Activated CD8-positive, alpha-beta memory T cell treated with anti-CD3 and anti-CD28 coated beads, Interleukin-2, amount 50 U/mL, for 1 hour (primary cell): ENCODE results near the gene NT5M.

Experiments
- DNase-seq: peaks from one replicate; pipeline ENCODE4 v3.0.0-alpha.2; 2020; ENCODE audit errors: extremely low read depth

Gene NT5M

DNA sequence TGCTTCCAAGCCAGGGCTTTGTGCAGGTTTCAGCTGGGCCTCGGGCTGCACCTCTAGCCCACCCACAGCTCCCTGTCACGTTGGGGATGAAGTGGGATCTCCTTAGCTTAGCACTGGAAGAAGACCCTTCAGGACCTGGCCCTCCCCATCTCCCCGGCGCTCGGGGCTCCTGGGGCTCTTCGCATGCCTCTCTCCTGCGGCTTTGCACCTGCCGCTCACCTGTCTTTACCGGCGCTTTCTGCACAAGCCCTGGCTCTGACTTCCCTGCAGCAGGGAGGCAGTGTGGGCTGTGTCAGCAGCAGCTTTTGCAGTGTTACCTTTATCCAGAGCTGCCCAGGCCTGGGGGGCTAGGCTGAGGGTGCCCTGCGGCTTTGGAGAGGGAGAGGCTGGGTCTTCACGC lies 52.3 kb downstream of the NT5M start:
- DNase-seq, result no peak

DNA sequence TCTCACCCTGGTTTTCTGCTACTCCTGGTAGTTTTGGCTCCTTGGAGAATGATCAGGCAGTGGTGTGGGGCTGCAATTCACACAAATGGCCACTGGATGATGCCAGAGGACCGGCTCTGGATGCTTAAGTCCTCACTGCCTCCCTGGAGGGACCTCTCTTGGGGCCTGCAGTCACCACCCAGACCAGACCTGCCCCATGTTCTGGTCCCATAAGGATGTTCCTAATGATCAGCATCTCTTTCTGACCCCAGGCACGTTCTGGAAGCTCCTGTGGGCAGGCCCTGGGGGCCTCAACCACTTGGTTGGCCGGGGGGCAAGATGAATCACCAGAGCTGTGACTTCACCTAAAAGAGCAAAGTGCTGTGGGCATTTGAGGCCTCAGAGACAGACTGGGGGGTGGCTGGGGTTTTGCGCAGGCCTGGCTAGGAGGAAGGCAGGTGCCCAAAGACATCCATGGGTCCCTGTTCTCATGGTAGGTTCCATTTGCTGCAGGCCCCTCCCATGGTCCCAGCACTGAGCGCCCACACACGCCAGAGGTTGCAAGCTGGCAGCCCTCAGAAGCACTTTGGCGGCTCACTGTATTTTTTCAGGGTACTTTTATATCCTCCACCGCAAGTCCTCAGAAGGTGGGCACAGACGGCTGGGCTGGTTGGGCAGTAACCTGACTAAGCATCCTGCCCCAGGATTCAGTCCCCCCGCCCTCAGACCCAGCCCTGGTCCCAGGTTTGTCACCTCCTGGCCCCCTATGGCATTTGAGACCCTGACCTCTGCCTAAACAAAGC lies 53.2 kb downstream of the NT5M start:
- DNase-seq, result no peak

DNA sequence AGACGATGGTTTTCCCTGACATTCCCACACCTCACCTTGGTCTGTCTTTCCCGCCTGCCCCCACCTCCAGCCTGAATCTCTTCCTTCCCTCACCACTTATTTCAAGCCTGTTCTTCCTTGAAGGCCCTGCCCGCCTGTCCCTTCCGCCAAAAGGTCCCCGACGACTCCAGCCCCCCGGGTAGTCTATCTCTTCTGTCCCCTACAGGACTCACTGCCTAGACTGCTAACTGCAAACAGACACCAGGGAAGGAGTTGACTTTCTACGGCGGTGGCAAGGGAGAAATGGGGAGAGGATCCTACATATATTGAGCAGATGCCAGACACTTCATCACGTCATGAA lies 53.7 kb downstream of the NT5M start:
- DNase-seq, result no peak

DNA sequence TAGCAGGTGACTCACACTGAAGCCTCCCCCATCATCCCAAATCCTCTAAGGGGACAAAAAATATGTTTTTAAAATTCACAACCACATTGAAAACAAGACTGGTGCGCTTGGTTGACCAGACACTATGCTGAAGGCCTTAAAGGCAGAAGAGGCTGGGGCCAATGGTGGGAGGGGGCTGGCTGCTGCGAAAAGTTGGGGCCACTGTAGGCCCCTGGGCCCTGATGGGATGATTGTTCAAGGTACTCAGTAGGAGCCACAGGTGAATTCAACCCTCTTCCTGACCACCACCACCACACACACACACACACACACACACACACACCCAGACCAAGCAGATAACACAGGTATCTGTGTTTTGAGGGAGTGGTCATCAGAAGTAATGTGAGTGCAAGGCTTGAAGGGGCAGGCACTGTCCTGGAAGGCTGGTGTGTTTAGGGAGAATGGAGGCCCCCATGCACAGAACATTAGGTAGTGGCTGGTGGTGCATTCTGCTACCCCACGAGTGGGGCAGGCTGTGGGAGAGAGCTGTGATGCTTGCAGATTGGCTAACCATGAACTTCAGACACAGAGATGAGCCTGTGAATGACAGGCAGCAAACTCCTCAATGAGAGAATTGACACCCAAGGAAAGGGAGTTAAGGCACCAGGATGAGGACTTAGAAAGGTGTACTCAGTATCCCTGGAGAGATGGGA lies 55.0 kb downstream of the NT5M start:
- DNase-seq, result no peak

DNA sequence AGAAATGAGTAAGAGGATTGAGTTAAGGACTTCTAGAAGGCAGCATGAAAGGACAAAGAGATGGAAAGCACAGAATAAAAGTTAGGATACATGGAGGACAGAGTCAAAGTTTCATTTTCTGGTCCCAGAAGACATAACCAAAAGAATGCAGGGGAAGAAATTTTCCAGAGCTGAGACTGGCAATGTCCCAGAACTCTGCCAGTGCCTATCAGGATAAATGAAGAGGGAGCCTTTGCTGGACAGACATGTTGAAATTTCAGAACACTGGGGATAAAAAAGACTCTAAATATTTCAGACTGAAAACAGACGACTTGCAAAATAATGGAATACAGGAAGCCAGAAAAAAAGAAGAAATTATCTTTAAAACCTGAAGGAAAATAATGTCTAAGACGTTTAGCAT lies 55.7 kb downstream of the NT5M start:
- no peak for DNase-seq

DNA sequence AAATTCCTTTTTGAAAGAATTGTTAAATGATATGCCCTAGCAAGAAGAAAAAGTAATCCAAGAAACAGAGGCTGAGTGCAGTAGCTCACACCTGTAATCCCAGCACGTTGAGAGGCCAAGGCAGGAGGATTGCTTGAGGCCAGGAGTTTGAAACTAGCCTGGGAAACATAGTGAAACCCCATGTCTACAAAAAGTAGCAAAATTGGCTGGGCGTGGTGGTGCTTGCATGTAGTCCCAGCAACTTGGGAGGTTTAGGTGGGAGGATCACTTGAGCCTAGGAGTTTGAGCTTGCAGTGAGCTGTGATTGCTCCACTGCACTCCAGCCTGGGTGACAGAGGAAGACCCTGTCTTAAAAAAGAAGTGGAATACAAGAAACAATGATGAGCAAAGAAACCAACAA lies 56.1 kb downstream of the NT5M start:
- no peak for DNase-seq

DNA sequence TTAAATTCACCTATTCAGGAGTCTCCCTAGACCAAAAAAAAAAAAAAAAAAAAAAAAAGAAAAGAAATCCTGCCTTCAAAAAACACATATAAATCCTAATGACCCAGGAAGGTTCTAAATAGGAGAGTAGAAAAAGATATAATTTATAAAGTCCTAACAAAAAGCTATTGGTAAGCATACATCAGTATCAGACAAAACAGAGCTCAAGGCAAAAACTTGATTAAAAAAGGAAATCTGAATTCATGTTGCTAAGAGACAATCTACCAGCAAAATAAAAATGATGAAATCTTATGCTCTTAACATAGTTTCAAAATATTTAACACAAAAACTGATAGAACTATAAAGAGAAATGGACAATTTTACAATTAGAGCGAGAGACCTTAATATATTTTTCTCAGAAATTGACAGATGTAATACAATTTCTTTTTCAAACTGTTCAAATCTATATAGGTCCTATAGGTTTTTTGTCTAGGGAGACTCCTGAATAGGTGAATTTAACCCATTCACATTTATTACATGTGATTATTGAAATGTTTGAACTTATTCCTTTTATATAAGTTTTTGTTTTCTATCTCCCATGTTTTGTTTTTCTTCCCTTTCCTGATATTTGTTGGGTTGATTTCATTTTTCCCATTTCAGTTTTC lies 57.0 kb downstream of the NT5M start:
- DNase-seq, result no peak

DNA sequence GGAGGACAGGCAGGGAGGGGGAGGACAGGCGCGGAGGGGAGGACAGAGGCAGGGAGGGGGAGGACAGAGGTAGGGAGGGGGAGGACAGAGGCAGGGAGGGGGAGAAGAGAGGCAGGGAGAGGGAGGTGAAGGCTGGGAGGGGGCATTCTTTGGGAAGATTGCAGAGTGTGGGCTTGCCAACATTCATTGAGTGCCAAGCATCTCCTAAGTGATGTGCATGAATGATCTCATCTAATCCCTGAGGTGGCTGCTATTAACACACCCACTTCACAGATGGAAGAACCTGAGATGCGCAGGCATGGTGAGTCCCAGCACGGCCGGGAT lies 58.3 kb downstream of the NT5M start:
- no peak for DNase-seq

DNA sequence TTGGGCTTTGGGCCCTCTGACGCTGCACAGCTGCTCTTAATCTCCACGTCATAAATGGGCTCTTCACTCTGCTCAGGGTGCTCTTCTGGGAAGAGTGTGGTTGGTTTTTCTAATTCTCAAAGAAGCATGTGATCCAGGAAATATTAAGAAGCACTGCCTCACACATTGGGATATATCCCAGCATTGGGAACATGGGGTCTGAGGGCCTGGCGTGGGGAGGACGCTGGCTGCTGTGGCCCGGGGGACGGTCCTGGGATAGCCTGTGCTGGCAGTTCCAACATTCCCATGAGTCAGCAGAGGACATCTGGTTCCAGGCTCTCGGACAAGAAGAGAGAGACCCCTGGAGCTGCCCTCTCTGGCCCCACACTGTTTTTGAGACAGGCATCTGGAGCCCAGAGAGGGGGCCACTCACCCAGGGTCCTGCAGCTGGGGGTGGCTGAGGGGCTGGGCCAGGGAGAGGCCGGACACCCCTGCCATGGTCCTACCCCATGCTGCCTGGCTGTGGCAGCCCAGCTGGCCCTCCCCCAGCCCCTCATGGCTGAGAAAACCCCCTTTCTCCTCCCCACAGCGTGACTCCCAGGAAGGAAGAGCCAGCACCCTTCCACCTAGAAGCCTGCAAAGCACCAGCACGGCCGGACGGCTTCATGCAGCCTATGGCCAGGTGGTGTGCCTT lies 58.8 kb downstream of the NT5M start:
- DNase-seq, result no peak

DNA sequence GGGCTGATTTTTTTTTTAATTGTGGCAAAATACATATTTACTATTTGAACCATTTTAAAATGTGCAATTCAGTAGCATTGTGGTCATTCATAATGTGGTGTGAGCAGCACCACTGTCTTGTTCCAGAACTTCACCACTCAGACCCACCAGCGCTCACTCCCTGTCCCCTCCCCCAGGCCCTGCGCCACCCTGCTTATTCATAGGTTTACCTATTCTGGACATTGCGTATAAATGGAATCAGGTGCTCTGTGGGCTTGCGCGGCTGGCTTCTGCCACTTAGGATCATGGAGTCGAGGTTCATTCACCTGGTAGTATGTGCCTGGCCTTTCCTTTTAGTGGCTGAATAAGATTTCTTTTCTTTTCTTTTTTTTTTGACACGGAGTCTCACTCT lies 59.4 kb downstream of the NT5M start:
- DNase-seq, result no peak

DNA sequence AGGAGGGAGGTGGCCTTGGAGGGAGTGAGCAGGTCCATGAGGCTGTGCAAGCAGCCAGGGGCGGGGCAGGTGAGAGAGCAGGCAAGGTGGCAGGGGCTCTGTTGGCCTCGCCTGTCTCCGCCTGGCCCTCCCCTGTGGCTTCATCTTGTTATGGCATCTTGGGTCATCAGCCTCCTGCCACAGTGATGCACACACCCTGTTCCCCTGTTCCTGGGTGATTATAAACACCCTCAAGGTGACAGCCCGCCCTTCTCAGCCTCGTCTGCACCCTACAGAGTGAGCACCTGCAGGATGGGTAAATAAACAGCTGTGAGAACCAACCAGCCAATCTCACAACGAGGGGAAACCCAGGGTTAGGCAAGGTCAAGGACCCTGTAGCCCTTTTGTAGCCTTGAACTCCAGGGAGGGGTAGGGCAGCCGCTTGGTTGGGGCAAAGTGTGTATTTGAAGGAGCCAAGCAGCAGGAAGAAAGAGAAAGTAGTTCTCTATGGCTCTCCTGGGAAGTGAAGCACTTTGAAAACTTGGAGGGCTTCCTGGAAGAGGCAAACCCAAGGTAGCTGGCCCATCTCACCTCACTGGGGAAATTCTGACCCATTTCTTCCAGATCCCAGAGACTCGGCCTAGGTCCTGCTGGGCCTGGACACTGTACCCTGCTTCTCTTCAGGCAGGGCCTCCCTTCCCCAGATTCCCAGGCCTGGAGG lies 60.6 kb downstream of the NT5M start:
- DNase-seq, result no peak

DNA sequence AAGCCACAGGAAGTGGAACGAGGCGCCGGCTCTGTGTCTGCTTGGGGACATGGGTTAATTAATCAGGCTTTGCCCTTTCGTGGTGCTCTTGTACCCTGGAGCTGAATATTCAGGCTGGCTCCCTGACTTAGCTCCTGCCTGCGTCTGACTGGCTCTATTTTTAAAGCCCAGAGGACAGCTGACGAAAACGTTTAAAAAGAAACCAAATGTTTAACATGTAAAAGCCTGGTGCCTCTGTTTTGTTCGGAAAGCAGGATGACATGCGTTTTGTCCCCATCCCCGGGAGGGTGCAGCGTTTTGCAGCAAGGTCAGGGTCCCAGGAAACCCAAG lies 61.1 kb downstream of the NT5M start:
- no peak for DNase-seq

DNA sequence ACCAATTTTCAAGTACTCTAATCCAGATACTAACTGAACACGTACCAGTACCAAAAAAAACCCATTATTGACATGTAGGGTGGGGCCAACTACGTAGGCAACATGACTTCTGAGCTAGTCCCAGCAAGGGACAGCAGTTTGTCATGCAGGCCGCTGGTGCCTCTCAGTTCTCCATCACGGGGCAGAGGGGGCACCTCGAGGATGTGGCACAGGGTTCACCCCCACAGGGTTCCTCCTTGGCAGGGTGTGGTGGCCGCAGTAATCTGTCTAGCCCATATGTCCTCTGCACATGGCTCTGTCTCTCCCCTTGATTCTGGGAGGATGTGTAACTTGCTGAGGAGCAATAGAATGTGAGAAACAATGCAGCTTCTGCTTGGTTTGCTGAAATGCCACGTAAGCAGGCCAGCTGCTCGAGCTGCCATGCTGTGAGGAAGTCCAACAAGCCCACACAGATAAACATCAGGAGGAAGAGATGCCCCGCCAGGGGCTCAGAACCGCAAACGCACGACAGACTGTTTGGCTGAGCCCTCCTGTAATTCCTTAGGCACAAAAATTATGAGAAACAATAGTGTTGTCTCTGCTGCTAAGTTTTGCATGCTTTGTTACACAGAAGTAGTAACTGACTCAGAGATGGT lies 62.4 kb downstream of the NT5M start:
- DNase-seq, result no peak

DNA sequence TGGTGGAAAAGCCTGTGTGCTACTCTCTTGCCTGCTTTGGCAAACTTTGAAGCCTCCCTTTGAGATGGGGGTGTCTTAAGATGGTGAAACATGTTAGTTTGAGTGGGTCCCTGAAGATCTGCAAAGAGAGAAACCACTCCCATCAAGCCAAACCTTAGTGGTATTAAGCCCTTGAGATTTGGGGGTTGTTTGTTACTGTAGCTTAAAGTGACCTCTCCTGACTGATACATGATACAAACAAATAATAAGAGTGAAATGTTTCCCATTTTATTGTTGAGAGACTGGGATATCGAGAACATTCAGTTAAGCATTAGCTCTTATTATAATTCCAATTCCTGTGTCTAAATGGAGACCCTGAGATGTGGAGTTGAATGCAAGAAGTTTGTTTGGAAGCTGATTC lies 63.1 kb downstream of the NT5M start:
- no peak for DNase-seq

DNA sequence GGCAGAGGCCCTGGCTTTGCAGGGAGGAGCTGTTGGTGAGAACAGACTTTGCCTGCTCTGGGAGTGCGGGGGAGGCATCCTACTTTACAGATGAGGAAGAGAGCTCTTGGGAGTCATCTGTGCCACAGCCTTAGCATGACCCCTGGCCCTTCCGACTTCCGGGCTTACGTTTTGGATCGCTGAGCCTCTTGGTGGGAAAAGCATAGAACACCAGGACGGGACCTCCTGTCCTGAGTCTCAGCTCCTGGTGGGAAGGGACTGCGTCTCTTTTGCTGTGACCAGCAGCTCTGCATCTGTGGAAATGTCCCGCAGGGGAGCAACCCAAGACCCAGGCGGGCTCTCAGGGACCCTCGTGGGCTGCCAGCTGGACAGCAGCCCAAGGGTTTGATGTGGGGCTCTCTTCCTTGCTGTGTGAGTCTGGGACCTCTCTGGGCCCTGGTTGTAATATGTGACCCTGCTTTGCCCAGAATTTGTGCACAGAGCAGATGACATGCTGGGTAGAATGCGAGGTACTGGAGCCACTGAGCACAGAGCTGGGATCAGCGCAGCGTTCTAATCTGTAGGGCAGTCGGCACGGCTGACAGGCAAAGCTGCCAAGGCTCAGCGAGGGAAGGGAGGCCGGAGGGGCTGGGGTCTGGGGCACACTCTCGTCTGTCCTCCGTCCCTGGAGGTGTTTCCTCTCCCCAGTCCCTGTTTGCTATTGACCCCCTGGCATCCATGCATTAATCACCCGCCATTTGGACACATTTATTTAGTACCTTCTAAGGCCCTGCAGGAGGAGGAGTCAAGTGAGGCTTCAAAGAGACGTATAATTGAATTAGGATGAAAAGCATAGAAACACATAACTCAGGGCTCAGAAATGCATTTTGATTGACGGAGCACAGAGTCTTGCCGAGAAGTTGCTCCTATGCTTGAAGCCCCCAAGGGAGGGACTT lies 64.0 kb downstream of the NT5M start:
- no peak for DNase-seq

DNA sequence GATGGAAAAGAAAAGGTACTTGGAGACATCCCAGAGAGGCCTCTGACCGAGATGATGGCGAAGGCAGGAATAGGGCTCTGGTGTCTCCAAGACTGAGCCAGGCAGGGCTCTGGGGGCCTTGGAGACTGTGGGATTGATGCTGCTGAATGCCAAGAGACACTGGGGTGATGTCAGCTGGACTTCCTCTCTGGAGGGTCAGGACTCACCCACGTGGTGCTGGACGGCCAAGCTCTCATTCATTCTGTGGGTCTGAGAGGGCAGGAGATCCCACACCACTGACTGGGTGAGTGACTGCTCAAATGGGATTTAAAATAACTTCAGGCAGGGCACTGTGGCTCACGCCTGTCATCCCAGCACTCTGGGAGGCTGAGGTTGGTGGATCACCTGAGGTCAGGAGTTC lies 64.8 kb downstream of the NT5M start:
- DNase-seq, result no peak

DNA sequence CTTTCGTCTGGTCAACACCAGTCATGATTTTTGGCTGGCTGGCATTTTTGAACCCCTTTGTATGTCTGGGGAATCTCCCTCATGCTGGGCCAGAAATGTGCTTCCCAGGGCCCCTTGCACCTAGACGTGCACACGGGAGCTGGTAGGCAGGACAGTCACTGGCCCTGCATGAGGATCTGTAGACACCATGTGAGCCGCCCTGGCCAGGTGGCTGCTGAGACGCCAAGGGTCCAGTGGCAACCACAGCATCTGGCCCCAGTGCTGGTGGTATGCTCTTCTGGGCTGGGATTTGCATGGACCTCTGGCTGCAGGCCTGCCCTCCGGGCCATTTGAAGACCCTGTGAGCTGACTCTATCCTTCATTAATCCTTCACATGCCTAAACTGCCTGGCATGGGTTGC lies 67.5 kb downstream of the NT5M start:
- no peak for DNase-seq

DNA sequence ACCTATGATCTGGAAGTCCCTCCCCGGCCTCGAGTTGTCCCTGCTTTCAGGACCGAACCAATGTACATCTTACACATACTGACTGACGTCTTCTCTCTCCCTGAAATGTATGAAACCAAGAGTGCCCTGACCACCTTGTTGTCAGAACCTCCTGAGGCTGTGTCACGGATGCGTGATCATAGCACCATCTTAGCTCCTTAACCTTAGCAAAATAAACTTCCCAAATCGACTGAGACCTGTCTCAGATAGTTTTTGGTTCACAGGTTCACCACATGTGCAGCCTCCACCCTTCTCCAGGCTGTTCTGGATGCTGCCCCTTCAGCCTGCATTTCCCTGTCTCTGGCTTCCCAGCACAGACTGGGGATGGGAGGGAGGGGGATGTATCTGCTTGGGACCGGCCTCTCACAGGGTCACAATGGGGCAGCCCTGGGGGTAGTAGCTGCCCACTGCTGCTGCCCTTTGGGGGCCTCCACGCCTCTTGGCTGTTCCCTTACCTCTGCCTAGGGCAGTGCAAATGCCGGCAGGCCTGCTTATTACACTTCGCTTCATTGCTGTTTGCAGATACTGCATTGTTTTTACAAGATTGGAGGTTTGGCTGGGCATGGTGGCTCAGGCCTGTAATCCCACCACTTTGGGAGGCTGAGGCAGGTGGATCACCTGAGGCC lies 69.8 kb downstream of the NT5M start:
- DNase-seq, result no peak

DNA sequence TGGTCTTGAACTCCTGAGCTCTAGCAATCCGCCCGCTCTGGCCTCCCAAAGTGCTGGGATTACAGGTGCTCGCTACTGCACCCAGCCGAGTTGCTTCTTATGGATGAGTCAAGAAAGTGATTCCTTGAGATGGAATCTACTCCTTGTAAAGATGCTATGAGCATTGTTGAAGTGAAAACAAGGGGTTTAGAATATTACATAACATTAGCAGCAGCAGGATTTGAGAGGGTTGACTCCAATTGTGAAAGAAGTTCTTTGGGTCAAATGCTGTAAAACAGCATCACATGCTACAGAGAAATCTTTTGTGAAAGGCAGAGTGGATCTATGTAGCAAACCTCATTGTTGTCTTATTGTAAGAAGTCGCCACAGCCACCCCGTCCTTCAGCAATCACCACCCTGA lies 72.7 kb downstream of the NT5M start:
- DNase-seq, result no peak

DNA sequence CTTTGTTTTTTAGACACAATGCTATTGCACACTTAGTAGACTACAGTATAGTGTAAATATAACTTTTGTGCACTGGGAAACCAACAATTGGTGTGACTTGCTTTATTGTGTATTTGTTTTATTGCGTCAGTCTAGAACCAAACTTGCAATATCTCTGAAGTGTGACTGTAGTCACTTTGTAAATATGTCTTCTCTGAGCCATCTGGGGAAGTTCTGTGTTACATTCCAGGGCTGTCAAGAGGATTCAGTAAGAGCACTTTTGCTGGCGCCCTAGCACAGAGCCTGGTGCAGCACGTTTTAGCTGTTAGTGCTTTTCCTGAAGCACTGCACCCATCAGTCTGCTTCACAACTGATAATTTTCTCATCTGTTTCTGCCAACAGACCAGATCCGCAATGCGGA lies 73.2 kb downstream of the NT5M start:
- no peak for DNase-seq
